Limb (tissue), 2 donors: ENCODE results near the gene POLE2.
A peak's percentile ranks its signal among the peaks of the same experiment; 100 is the strongest.
"Not testable (repeated sequence)": the region's sequence is repeated elsewhere in the genome, so short reads cannot be mapped to it uniquely, and the experiment has no call there.

ENCODE experiments used
- DNase-seq, 2 donors: peaks; one replicate each; pipeline ENCODE4 v3.0.0-alpha.2; 2016; ENCODE audit errors: extremely low spot score in 2 of 2

The POLE2 gene

DNA sequence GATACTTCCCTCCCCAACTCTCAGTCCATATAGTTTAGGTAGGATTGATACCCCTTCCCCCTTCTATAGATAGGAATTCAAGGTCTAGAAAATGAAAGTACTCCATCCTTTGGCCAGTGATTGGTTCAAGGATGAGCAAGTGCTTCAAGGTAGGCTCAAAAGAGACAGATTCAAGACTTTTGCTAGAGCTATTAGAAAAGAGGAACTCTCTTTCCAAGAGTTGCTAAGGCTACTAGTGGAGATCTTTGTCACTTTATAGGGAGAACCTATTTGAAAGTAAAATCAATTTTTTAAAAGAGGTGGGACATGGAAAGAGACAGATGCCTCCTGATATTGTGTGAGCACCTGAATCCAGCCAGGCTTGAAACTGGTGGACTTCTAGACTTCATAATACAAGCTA, 17.5 kb downstream of the POLE2 start:
- DNase-seq: no peak

DNA sequence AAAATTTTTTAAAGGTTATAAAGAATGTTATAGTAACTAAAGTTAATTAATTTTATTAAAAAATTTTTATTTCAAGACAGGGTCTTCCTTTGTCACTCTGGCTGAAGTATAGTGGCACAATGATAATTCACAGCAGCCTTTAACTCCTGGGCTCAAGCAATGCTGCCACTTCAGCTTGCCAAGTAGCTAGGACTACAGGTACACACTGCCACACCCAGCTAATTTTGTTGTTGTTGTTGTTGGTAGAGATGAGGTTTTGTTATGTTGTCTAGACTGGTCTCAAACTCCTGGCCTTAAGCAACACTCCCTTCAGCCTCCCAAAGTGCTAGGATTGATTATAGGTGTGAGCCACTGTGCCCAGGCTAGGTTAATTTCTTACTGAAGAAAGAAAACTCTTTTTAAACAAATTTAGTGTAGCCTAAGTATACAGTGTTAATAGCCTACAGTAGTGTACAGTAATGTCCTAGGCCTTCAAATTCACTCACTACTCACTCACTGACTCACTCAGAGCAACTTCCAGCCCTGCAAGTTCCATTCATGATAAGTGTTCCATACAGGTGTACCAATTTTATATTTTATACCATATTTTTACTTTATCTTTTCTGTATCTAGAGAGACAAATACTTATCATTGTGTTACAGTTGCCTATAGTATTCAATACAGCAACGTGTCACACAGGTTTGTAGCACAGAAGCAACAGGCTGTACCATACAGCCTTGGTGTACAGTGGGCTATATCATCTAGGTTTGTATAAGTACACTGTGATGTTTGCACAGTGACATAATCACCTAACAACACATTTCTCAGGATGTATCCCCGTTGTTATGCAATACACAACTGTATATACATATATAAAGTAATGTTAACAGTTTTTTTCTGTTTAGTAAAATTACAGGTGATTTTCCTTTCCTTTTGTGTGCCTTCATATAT, 28.2 kb downstream of the POLE2 start:
- DNase-seq: no peak

DNA sequence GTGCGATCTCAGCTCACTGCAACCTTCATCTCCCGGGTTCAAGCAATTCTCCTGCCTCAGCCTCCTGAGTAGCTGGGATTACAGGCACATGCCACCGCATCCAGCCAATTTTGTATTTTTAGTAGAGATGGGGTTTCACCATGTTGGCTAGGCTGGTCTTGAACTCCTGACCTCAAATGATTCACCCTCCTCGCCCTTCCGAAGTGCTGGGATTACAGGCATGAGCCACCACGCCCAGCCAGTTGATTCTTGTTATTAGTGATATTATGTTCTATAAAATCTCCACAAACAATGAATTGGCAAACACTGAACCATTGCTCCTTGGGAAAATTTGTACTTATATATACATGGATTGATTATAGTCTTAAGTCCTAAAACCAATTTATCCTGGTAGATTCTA, 30.5 kb downstream of the POLE2 start:
- not testable (repeated sequence) for DNase-seq

DNA sequence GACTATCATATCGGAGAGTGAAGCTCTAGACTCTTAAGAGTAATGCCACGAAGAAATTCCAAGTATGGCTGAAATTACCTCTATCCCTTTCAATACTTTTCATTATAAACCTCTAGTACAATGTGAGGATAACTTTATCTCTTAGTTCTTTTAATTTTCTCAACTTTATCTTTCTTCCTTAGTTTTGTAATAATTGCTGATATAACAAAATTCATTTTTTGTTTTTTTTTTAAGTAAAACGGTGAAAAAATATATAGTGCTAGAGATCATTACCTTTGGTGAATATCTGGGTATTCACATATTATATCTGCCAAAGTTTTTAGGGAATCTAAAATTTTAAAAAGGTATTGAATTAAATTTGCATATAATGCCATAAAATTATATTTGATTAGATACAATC, 33.5 kb downstream of the POLE2 start:
- no peak for DNase-seq

DNA sequence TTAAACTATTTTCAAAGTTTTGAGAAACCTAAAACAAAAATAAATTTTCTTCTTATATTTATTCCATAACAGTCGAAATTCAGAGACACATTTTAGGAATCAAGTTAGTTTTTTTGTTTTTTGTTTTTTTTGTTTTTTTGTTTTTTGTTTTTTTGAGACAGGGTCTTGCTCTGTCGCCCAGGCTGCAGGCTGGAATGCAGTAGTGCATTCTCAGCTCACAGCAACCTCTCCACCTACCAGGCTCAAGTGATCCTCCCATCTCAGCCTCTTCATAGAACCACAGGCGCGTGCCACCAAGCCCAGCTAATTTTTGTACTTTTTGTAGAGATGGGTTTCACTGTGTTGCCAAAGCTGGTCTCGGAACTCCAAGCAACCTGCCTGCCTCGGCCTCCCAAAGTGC, 34.5 kb downstream of the POLE2 start:
- no peak for DNase-seq

DNA sequence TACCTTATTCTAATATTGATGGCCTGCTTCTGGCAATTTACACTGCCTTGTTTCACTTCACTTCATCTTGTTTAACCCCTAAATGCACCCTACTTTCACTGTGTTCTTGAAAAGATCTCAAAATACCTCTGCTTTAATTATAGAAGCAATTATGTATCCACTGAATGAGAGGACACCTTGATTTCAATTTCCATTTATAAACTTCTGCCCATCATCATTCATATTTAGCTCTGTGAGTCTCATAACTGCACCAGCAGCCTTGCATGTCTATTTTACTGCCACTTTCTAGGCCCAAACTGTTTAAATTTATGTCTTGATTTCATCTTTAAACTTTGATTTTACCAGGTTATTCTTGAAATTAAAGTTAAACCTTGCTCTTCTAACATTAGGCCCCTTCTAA, 45.9 kb downstream of the POLE2 start:
- DNase-seq: no peak

DNA sequence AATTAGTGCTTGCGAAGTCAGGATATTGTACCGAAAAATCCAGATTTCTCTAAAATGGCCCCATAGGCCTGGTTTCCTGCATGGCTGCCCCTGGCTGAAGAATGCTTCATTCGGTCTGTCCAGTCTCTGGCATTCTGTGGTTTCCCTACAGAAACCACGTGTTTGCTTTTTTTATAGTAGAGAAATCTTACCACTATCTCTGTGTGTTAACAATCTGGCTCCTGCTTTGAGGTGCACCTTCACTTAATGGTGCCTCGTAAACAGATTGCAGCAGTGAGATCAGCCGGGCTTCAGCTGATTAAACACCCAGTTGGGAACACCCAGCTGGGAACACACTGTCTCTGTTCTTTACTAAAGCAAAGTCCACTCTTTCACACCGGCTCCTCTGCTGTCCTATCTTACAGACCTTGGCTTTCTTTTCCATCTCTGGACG, 46.3 kb downstream of the POLE2 start:
- DNase-seq: no peak

DNA sequence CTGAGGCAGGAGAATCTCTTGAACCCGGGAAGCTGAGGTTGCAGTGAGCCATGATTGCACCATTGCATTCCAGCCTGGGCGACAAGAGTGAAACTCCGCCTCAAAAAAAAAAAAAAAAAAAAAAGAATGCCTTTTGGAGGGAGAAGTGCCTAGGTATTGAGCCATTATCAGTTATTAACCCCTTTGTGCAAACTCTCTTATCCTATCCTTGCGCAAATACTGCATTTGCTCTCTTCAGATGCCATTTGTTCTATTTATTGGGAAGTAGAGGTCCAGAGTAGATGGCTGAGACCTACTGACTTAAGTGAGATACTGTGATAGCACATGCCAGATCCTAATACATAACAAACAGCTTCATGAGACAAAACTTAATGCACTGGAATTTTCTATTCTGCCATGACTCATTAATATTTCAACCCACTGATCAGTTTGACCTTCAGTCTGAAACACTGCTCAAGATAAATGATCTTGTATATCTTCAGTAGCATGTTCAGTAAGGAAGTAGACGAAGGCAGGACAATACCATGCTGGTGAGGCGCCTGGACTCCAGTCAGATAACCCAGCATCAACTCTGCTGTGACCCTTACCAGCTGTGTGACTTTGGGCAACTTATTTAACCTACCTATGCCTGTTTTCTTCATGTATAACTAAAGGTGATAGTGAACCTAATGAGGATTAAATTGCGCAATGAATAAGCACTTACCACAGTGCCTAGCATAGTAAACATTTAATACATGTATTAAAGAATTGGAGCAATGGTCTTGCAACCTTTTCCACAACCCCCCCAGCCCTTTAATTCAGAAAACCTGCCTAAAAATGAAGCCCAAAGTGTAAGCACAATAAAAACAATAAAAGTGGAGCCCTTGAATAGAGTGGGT, 47.2 kb downstream of the POLE2 start:
- no peak for DNase-seq

DNA sequence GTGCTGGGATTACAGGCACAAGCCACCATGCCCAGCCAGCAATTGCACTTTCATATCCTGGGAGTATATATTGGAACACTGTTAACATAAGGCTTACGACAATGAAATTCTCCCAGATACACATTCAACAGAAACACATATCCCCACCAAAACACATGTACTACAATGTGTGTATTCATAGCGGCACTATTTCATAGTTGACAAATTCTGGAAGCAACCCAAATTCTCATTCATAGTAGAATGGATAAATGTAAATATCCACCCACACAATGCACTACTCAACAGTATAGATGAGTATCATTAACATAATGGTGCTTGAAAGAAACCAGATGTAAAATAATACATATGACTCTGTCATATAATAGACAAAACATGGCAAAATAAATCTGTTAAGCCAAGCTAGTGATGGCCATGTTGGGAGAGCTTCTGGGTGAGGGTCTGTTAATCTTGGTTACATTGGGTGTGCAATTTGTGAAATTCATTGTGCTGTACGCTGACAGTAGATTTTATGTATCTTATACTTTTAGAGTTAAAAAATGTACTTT, 50.4 kb downstream of the POLE2 start:
- DNase-seq: no peak

DNA sequence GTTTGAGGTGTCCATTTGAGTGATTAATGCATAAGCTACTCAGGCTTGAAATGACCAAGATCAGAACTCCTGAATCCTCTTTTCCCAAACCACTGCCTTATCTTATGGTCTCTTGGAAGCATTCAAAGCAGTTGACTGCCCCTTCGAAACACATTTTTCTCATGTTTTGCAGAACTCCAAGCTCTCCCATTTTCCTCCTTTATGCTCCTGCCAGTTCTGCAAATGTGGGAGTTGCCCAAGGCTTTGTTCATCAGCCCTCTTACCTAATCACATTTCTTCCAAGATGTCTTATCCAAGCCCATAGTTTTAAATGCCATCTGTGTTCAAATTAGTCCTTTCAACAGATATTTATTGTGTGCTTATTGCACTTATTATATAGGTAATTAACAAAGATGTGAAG, 51.1 kb downstream of the POLE2 start:
- DNase-seq: no peak

DNA sequence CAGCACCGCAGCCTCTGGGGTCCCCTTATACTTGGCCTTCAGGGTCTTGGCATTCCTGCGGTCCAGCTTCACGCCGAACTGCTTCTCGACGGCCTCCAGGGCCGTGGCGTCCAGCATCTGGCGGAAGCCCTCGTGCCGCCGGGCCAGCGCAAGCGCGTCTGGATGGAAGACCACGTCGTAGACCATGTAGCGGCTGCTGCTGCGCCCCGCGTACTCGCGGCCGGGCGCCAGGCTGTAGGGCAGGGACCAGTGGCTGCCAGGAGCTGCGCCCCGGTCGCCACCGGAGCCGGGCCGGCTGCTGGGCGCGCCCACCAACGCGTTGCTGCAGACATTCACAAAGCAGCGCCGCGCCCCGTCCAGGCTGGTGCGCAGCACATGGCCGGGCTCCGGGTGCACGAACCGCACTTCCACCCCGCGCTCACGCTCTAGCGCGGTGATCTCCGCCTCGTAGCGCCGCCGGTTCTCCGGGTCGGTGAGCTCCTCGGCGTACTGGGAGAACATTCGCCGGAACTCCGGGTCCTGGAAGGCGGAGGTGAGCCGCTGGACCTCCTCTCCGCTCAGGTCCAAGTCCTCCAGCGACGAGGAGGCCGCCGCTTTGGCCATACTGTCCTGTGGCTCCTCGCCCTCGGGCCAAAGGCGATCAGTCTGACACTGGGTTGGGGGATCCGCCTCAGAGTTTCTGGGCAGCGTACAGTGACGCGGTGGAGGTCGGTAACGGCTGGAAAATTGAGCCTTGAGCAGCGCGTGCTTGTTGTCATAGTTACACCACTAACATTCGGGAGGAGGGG, 53.3 kb downstream of the POLE2 start, which contains the start of gene DNAAF2:
TSS of gene DNAAF2 (minus strand) at position 698 of the 788 bp plus-strand sequence. CDS start at position 603, 95 bp downstream.
- peak; percentile 64 to 80 for DNase-seq

DNA sequence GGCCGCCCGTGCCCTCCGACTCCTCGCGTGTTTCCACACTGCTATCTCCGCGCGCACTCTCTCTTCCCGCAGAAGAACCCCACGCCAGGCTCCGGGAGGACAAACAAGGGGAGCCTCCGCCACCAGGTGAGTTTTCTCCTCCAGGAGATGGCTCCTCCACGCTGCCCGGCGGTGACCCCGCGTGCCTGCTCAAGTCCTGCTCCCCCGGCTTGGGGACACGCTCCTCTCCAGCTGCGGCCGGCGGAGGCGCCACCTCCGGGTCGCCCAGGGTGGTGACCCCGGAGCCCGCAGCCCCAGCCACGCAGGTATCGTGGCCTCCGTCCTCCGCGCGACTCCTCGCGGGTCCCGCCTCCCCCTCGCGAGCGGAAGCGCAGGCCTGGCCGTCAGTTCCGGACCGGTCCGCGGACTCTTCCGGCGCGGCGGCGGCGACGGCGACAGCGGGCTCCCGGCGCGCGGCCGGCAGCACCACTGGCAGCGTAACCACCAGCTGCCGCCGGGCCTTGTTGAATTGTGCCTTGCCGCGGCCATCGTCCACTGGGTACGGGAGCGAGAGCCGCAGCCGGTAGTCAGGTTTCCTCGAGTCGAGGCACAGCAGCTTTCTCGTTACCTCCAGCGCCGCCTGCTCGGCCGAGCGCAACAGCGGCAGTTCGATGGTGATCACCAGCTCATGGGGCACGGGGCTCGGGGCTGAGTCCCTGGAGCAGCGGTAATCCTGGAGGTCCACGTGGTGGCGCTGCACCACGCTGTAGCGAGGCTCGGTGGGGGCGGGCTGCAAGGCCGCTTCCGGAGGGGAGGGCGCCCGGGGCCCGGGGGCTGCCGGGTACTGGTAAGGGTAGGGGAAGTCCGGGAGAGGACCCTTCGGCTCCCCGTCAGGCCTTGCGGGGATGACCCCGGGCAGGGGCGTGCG, 54.1 kb downstream of the POLE2 start:
- DNase-seq: peak; percentile 96 to 97

DNA sequence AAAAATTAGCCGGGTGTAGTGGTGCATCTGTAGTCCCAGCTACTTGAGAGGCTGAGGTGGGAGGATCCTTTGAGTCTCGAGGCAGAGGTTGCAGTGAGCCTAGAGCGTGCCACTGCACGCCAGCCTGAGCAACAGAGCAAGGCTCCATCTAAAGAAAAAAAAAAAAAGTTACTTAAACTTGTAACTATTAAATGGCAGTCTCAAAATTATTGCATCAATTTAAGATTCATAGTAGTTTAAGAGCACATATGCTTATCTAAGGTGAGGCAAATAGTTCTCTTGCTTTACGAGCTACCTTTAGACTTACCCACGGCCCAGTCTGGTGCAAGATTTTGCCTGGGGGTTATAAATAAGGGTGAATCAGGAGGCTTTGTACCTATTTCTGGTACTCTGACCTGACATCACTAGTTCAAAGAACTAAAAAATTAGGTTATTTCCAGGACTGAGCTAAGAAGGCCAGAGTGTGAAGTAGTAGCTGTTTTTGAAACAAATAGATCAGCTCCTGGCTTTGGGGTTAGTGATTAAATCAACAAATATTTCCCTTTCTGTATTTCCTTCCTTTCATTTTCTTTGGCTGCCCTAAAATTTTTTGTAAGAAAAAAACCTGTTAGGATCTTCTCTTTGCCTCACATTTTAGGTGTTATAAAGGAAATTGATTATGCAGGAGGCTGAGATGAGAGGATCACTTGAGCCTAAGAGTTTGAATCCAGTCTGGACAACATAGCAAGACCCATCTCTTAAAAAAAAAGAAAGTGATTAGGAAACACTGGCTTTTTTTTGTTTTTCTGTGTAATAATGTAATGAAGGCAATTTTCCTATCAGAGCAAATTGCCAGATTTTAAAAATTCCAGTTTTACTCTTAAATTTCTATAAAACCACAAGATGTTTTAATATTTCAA, 63.8 kb downstream of the POLE2 start:
- DNase-seq: no peak

DNA sequence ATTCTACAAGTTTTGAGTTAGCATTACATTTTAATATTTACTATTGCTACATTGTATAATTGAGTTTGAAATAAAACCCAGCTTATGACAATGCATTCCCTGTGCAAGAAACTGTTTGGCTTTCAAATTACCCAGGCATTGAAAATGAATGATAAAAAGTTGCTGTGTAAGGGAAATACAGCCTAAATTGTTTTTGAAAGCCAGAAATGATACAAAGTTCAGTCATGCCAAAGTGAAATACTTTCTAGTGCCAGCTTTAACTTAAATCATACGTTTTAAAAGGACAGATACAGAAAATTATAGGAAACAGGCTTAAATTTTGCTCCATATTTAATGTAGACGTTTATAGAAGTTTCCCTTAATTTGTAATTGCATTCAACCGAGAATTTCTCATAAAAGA, 64.6 kb downstream of the POLE2 start:
- no peak for DNase-seq

DNA sequence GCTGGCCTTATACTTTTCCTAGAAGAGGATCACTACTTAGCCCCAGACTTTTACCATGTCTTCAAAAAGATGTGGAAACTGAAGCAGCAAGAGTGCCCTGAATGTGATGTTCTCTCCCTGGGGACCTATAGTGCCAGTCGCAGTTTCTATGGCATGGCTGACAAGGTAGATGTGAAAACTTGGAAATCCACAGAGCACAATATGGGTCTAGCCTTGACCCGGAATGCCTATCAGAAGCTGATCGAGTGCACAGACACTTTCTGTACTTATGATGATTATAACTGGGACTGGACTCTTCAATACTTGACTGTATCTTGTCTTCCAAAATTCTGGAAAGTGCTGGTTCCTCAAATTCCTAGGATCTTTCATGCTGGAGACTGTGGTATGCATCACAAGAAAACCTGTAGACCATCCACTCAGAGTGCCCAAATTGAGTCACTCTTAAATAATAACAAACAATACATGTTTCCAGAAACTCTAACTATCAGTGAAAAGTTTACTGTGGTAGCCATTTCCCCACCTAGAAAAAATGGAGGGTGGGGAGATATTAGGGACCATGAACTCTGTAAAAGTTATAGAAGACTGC, 65.9 kb downstream of the POLE2 start:
- DNase-seq: no peak

DNA sequence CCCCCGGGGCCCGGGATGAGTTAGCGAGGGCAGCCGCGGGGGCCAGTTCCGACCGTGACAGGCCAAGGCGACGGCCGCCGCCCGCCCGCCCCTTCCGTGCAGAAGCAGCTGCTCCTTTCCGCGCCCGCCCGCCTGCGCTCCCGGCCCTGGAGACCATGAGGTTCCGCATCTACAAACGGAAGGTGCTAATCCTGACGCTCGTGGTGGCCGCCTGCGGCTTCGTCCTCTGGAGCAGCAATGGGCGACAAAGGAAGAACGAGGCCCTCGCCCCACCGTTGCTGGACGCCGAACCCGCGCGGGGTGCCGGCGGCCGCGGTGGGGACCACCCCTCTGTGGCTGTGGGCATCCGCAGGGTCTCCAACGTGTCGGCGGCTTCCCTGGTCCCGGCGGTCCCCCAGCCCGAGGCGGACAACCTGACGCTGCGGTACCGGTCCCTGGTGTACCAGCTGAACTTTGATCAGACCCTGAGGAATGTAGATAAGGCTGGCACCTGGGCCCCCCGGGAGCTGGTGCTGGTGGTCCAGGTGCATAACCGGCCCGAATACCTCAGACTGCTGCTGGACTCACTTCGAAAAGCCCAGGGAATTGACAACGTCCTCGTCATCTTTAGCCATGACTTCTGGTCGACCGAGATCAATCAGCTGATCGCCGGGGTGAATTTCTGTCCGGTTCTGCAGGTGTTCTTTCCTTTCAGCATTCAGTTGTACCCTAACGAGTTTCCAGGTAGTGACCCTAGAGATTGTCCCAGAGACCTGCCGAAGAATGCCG, 66.7 kb downstream of the POLE2 start:
- DNase-seq: peak in 1 of 2 donors; percentile 84

DNA sequence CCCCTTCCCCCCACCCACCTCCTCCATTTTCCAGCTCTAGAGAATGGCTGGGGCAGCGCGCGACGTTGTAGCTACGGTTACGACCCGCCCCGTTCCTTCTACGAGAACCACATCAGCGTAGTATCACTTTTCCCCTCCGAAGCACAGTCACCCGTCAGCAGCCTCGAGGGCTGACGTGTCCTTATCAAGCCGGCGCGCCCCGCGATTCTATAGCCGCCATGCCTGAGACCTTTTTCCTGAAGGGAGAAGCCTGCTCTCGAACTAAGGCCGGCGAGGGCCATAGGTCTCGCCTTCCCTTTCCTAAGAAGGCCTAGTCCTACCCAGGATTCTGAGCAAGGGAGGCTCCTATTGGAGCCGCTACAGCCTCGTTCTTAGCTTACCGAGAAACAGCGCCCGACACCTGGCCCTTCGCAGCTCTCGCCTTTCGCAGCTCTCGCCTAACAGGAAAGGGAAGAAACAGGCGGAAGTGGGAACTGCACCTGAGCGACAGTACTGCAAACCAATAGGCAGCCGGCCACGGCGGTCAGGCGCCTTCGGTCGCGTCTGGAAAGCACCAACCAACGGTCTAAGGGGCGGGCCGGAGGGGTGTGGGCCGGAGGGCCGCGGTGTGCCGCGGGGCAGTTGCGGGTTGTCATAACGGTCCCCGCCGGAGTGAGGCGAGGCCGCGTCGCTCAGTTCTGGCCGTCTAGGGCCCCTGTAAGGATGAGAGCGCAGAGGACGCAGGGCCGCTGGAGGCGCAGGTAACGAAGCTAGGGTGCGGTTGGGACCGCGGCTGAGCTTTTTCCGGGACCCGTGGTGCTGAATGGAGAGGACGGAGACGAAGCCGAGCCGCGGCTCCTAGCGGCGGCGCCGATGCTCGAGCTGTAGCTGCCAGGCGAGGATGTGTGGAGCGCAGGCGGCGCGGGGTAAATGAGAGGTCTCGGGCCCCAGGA, 67.6 kb downstream of the POLE2 start, which contains the start of the genes MGAT2 and RPL36AL:
TSS of gene MGAT2 (plus strand) at position 618 of the 932 bp plus-strand sequence. CDS start 470 bp downstream, outside the sequence.
TSS of gene RPL36AL (minus strand) at position 445 of the 932 bp plus-strand sequence. CDS start 1,522 bp downstream, outside the sequence.
- peak; percentile 98 to 99 for DNase-seq
